ENCODE results near the gene CMIP.
"Not testable (repeated sequence)": the region's sequence is repeated elsewhere in the genome, so short reads cannot be mapped to it uniquely, and the experiment has no call there.

CMIP gene

GRCh38 chr16:81570151-81570846, 125.7 kb downstream of the CMIP start:
- DNase-seq, result no peak

DNA sequence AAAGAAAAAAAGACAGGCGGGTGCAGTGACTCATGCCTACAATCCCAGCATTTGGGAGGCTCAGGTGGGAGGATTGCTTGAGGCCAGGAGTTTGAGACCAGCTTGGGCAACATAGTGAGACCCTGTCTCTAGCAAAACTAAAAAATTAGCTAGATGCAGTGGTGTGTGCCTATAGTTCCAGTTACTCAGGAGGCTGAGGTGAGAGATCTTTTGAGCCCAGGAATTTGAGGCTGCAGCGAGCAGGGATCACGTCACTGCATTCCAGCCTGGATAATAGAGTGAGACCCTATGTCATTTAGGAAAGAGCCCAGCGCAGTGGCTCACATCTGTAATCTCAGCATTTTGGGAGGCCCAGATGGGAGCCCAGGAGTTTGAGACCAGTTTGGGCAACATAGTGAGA, 126.6 kb downstream of the CMIP start:
- no peak for DNase-seq

GRCh38 chr16:81571592-81572385, 127.2 kb downstream of the CMIP start:
- DNase-seq, result no peak

- DNase-seq, result no peak
These were observed 128.0 kb downstream of the CMIP start for GRCh38 chr16:81572386-81573144.

GRCh38 chr16:81573533-81574020, 129.0 kb downstream of the CMIP start:
- DNase-seq, result no peak

DNA sequence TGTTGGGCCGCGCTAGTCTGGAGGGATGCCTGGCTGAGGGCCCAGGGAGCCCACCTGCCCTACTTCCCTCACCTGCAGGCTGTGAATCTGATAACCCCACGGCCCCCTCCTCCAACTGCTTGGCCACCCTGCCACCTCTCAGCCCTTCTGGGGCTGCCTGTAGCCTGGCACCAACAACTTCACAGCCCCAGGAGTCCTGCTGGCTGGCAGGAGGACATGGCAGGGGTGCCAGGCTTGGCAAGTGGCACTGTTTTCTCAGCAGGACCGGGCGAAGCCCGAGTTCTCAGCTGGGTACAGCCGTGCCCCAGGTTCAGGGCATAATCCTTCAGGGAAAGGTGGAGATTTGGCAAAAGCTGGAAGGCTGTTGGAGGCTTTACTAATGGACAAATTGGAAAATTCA, 129.6 kb downstream of the CMIP start:
- DNase-seq, result no peak

DNA sequence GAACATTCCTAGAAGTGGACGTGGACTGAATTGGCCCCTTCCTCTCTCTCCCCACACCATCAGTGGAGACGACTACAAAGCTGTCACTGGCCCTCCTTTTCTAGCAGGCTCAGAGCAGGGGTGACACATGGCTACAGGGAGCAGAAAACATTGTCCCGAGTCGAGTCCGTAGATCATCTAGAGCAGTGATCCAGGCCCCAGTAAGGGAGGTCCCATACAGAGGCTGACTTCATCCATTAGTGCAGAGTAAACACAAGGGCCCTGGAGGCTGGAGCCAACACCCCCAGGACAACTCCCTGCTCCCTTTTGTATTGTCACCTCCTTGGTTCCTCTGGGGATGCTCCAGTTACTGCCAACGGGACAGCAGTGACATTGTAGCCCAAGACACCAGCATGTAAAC, 130.7 kb downstream of the CMIP start:
- no peak for DNase-seq

GRCh38 chr16:81575834-81576233, 131.2 kb downstream of the CMIP start:
- DNase-seq, result no peak

GRCh38 chr16:81576696-81577095, 132.1 kb downstream of the CMIP start:
- DNase-seq, result no peak

DNA sequence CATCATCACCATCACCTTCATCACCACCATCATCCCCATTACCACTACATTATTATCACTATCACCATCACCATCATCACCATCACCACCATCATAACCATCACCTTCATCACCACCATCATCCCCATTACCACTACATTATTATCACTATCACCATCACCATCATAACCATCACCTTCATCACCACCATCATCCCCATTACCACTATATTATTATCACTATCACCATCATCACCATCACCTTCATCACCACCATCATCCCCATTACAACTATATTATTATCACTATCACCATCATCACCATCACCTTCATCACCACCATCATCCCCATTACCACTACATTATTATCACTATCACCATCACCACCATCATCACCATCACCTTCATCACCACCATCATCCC, 132.7 kb downstream of the CMIP start:
- DNase-seq, result not testable (repeated sequence)

- DNase-seq, result no peak
These were observed 133.5 kb downstream of the CMIP start for GRCh38 chr16:81578076-81578475.

DNA sequence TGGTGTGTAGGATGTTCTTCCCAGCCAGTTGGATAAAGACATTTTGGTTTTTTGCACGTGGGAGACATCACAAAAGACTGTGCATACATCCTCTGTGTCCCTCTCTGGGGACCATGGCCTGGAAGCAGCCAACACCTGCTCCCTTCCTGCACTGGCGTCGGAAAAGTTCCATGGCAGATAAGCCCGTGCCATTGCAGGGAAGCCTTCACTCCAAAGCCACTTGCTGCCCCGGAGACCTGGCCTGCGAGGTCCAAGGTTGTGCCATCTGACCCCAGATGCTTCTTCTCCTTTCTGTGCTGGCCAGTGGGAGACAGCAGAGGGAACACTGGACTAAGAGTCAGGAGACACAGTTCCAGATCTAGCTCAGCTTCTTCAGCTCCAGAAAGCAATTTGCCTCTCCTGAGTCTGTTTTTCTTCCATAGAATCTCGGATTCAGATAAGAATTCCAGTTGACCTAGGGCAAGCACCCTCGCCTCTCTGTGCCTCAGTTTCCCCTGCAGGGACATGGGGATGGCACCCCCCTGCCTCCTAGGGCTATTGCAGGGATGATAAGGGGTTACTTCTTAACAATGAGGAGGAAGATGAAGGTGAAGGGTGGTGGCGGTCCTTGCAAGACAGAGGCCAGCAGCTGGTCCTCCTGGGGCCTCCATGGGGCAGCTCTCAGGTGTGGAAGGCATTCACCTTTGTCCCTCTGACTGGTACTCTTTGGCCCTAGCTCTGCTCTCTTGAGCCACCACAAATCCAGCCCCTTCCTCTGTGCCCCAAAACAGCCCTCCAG, 134.2 kb downstream of the CMIP start:
- no peak for DNase-seq

GRCh38 chr16:81581107-81581506, 136.5 kb downstream of the CMIP start:
- no peak for DNase-seq

DNA sequence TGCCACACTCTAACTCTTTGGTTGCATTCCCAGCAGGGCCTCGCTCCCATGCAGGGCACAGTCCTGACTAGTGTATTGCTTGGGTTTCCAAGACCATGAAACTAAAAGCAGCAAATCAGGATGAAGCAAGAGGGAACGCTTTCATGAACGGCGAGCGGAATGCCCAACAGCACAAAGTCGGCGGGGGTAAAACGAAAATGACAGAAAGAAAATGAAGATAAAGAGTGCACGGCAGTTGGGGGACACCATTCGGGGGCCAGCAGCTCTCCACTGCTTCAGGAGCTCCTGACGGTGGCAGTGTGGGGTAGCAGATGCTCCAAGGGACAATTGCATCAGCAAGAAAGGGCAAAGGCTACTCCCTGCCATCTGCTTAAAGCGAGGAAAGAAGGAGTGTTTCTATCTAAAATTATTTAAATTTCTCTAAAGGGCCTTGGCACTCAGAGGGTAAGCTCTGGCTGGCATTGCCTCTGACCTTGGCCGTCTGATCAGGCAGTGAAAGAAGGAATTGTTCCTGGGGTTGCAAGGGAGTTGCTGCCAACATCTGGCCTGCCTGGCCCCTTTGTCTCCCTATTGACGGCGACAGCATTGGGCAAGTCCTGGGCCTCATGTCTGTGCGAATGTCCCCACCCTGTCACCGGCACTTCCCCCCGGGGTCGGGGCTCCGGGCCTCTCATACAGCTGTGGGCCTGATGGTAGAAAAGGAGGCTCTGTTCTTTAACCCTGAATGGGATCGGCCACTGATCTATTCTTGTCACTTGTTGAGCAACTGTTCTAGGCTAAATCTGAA, 138.2 kb downstream of the CMIP start:
- DNase-seq, result no peak

DNA sequence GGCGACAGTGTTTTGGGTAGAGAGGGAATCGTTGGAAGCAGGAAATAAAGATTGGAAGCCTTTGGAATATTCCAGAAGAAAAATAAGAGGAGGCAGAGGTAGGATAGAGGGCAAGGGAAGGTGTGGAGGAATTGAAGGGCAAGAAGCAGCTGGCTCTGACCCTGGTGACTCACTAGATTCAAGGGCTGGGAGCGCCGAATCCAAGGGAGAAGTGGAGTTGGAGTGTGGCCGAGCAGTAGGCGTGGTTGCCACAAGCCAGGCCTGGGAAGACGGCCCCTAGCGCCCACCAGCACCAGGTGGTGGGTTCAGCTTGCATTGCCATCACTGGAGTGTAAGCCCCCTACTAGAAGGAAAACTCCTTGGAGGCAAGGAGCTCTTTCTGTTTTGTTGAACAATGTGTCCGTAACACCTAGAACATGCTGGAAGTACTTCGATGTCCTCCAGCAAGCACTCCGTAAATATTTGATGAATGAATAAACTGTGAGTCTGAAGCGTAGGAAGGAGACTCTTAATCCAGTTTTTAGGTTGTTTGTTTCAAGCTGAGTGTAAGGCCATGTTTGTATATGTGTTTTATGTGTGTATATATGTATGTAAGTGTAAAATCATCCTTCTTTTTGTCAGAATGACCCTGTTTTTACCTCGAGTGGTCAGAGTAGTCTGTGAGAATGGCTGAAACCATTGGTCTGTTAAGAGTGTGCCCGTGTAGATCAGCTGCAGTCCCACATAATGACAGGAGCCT, 139.5 kb downstream of the CMIP start:
- no peak for DNase-seq

GRCh38 chr16:81585785-81586184, 141.2 kb downstream of the CMIP start:
- no peak for DNase-seq

- no peak for DNase-seq
These were observed 141.8 kb downstream of the CMIP start for GRCh38 chr16:81586417-81586816.

DNA sequence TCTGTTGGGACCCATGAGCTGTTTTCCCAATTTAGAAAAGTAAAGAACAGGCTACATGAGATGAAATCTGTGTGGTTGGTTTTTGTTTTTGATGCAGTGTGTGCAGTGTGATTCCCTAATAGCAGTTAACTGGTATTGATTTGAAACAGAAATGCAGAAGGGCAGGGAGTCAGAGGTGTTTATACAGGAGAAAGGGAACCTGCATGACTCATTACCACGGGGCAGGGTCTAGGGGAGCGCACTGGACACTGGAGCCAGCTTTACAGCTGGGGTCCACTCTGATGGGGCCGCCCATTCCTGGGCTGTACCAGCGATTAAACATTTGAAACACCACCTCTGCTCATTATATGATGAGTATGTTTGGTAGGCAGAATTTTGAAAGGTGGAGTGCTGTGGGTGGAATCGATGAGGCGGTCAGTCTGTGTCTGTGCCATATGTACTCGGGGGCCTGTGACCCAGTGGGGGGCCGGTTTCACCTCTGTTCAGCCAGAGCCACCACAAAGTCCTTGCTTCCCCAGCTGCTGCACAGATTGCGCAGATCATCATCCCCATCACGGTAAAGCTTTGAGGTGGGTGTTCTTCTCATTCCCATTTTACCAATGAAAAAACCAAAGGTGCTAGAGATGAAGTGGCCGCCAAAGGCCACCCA, 142.5 kb downstream of the CMIP start:
- no peak for DNase-seq

GRCh38 chr16:81587626-81588160, 143.1 kb downstream of the CMIP start:
- no peak for DNase-seq

- DNase-seq, result peak; percentile 19
These were observed 143.9 kb downstream of the CMIP start for GRCh38 chr16:81588326-81589081.

Data from activated CD4-positive, alpha-beta T cell treated with anti-CD3 and anti-CD28 coated beads, Interleukin-2, amount 50 U/mL, for 16 hours (primary cell).